Ishikawa (cell line): ENCODE results near the gene CARMIL1.

Source experiments
- CEBPB ChIP-seq: IDR thresholded peaks from 2 replicates; pipeline ENCODE4 v1.6.1; 2012
- CREB1 ChIP-seq: IDR thresholded peaks from 2 replicates; pipeline ENCODE4 v1.6.1; 2012; ENCODE audit warnings: low read depth
- EGR1 ChIP-seq: IDR thresholded peaks from 2 replicates; pipeline ENCODE4 v1.6.1; 2012
- EP300 ChIP-seq: IDR thresholded peaks from 2 replicates; pipeline ENCODE4 v1.6.1; 2012; ENCODE audit warnings: borderline replicate concordance
- FOXM1 ChIP-seq: IDR thresholded peaks from 2 replicates; pipeline ENCODE4 v1.6.1; 2012; ENCODE audit warnings: low read depth, borderline replicate concordance
- MAX ChIP-seq: IDR thresholded peaks from 2 replicates; pipeline ENCODE4 v1.6.1; 2012
- RAD21 ChIP-seq: IDR thresholded peaks from 2 replicates; pipeline ENCODE4 v1.6.1; 2012; ENCODE audit warnings: low read depth
- REST ChIP-seq: IDR thresholded peaks from 2 replicates; pipeline ENCODE4 v1.6.1; 2012; ENCODE audit warnings: low read depth, mild to moderate bottlenecking
- TAF1 ChIP-seq: IDR thresholded peaks from 2 replicates; pipeline ENCODE4 v1.6.1; 2012; ENCODE audit warnings: low read depth, mild to moderate bottlenecking
- TCF12 ChIP-seq: IDR thresholded peaks from 2 replicates; pipeline ENCODE4 v1.6.1; 2012; ENCODE audit warnings: low read depth
- TEAD4 ChIP-seq: IDR thresholded peaks from 2 replicates; pipeline ENCODE4 v1.6.1; 2012
- YY1 ChIP-seq: IDR thresholded peaks from 2 replicates; pipeline ENCODE4 v1.6.1; 2012; ENCODE audit warnings: low read depth

GRCh38 chr6:25253351-25253750 is 25.8 kb upstream of the CARMIL1 start:
- no peak for TF ChIP-seq CREB1
- no peak for TF ChIP-seq REST
- no peak for TF ChIP-seq TCF12
- no peak for TF ChIP-seq EGR1
- TF ChIP-seq TAF1, result no peak
- no peak for TF ChIP-seq YY1
- TF ChIP-seq RAD21, result no peak
- TF ChIP-seq TEAD4, result no peak
- TF ChIP-seq MAX, result no peak
- no peak for TF ChIP-seq EP300
- TF ChIP-seq FOXM1, result no peak
- no peak for TF ChIP-seq CEBPB
